MCF 10A (cell line): ENCODE data around the gene OR5K2. TPM values are rescaled to one million over a fixed set of nuclear protein-coding genes. Genes with fewer than 3 reads are reported as not detected.

Experiments
- BruUV-seq: library from RNA; stranded (reverse); fragments of 400-500 nt; replicated peaks from 2 replicates; lab custom pipeline; 2021; lab: Mats Ljungman, UMichigan
- CTCF ChIA-PET: fragments of 300-600 bp; sonication (Branson Sonifier 250); formaldehyde crosslinking; extraction: SDS; loops from one replicate; lab custom pipeline; 2021; ENCODE audit warnings: antibody characterized with exemption, inconsistent platforms; lab: Yijun Ruan, JAX
- POLR2A ChIA-PET: fragments of 300-600, 350-650 bp; sonication (Branson Sonifier 250); formaldehyde crosslinking; extraction: SDS; loops from one replicate; lab custom pipeline; 2020; ENCODE audit warnings: antibody characterized with exemption, inconsistent platforms; lab: Yijun Ruan, JAX
- DNase-seq: peaks from one replicate; pipeline ENCODE4 v3.0.0-alpha.2; 2018; ENCODE audit not compliant: unreplicated experiment
- H3K27ac Mint-ChIP-seq: one replicate; pipeline ENCODE4 v1.8.0; 2022; ENCODE audit warnings: mild to moderate bottlenecking, low read depth, mixed read lengths; ENCODE audit not compliant: unreplicated experiment
- H3K27me3 Mint-ChIP-seq: one replicate; pipeline ENCODE4 v1.8.0; 2022; ENCODE audit warnings: mixed read lengths; ENCODE audit not compliant: insufficient read depth, unreplicated experiment
- H3K36me3 Mint-ChIP-seq: one replicate; pipeline ENCODE4 v1.8.0; 2022; ENCODE audit warnings: mild to moderate bottlenecking, moderate library complexity, mixed read lengths; ENCODE audit not compliant: insufficient read depth, unreplicated experiment
- H3K4me1 Mint-ChIP-seq: one replicate; pipeline ENCODE4 v1.8.0; 2022; ENCODE audit warnings: mixed read lengths; ENCODE audit not compliant: insufficient read depth, unreplicated experiment
- H3K4me3 Mint-ChIP-seq: one replicate; pipeline ENCODE4 v1.8.0; 2022; ENCODE audit warnings: mild to moderate bottlenecking, moderate library complexity, mixed read lengths; ENCODE audit not compliant: unreplicated experiment
- H3K9me3 Mint-ChIP-seq: one replicate; pipeline ENCODE4 v1.8.0; 2022; ENCODE audit warnings: mixed read lengths; ENCODE audit not compliant: unreplicated experiment
- intact Hi-C: fragments of 100-400 bp; cut with micrococcal nuclease; formaldehyde crosslinking; loops from 2 replicates; pipeline ENCODE4 v1.14.1; 2022
- total RNA-seq: library from RNA; stranded (reverse); gene quantifications from 2 replicates; pipeline ENCODE4 v1.2.3, GENCODE V29; 2022
- TF ChIP-seq, protein P1 (sequence below): fragments of 200-600 bp; IDR thresholded peaks from one replicate; pipeline ENCODE4 v1.8.0; 2022; ENCODE audit warnings: antibody characterized with exemption, mild to moderate bottlenecking; ENCODE audit not compliant: unreplicated experiment

Gene OR5K2
- total RNA-seq, 1 experiment from 2014 or later = not detected

DNA sequence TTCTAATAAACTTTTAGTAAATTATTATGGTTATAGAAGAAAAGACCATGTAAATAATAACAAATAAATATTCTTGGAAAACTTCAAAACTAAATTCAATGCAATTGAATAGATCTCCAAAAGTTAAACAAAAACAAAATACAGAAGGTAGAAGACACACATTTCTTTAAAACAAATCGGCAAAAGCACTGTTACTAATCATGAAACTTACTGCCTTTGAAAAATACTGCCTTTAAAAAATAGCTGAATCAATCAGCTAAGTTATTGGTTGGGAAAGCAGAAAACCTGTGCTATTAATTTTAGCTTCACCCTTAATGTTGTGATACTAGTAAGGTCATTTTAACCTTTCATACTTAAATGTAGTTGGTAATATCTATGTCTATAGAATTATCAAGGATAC is 37.3 kb downstream of the OR5K2 start:
- no peaks in the 10 kb centered on the region for H3K36me3 Mint-ChIP-seq
- H3K4me3 Mint-ChIP-seq = no peak overlapping the region
- no peak for DNase-seq
- H3K9me3 Mint-ChIP-seq = no peaks in the 10 kb centered on the region
- ChIA-PET CTCF (interaction anchor here (0.6 kb wide), 2 partner anchors 12 to 155 kb away, joined by 3 to 8 read pairs; partner anchors contain the start of gene CLDND1), POLR2A (no interaction called here)
- no peaks in the 10 kb centered on the region for H3K27me3 Mint-ChIP-seq
- TF ChIP-seq, protein P1, sequence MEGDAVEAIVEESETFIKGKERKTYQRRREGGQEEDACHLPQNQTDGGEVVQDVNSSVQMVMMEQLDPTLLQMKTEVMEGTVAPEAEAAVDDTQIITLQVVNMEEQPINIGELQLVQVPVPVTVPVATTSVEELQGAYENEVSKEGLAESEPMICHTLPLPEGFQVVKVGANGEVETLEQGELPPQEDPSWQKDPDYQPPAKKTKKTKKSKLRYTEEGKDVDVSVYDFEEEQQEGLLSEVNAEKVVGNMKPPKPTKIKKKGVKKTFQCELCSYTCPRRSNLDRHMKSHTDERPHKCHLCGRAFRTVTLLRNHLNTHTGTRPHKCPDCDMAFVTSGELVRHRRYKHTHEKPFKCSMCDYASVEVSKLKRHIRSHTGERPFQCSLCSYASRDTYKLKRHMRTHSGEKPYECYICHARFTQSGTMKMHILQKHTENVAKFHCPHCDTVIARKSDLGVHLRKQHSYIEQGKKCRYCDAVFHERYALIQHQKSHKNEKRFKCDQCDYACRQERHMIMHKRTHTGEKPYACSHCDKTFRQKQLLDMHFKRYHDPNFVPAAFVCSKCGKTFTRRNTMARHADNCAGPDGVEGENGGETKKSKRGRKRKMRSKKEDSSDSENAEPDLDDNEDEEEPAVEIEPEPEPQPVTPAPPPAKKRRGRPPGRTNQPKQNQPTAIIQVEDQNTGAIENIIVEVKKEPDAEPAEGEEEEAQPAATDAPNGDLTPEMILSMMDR = no peak
- H3K4me1 Mint-ChIP-seq = no peaks in the 10 kb centered on the region
- intact Hi-C loops = no loop called here
- H3K27ac Mint-ChIP-seq = no peak overlapping the region
- BruUV-seq = no TSS peak

DNA sequence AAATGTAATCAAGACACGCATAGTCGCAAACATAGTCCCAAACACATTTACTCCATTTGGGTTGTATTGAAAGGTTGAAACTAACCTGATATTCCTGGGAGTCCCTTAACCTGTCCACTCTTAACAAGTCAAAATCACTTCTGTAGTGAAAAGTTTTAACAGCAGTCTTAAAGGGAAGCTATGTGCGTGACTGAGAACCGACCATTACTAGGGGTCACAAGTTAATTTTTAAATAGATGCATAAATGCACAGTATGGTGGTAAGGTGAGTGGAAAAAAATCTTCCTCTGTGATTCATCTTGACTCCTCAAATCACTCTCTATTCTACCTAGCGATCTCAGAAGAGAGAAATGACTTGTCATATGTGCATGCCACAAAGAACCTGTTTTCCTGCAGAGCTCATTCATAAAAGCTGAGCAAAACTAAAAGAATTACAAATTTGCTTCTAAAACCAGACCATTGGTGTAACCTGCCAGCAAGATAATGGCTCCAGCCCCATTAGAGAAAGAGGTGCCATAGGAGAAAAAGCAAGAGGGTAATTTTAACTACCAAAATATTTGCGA is 39.1 kb downstream of the OR5K2 start:
- Mint-ChIP-seq H3K36me3 (no peaks in the 10 kb centered on the region), H3K9me3 (no peaks in the 10 kb centered on the region), H3K27me3 (no peaks in the 10 kb centered on the region), H3K27ac (no peak overlapping the region), H3K4me3 (no peak overlapping the region), H3K4me1 (no peaks in the 10 kb centered on the region)
- DNase-seq = no peak
- intact Hi-C loops = no loop called here
- CTCF ChIA-PET = interaction anchor here (0.6 to 1.0 kb wide), 7 partner anchors 8 to 1397 kb away, joined by 3 to 4 read pairs (median 3); no protein-coding TSS in a partner anchor
- TF ChIP-seq, protein P1 = no peak
- no TSS peak for BruUV-seq
- POLR2A ChIA-PET = interaction anchor here (1.3 kb wide), 1 partner anchor 13 kb away, joined by 8 read pairs; the partner anchor contains the start of gene CLDND1

DNA sequence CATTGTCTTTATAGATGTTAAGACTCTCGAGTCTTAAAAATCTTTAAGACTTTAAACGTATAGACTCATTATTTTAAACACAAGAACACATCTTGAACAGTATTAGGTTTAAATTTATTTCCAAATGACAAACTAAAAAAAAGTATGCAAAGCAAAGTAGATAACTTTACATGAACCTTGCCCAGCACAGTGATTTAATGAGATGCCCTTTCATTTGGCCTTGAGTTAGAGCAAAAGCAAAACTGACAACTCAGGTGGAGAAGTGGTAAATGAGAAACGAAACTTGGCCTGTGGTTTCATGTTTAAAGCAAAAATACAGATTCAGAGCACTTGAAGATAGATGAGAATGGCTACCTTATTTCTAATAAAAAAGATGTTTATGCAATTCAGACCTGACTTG is 42.9 kb downstream of the OR5K2 start:
- no TSS peak for BruUV-seq
- Mint-ChIP-seq H3K27ac (no peak overlapping the region), H3K9me3 (no peaks in the 10 kb centered on the region), H3K27me3 (no peaks in the 10 kb centered on the region), H3K36me3 (no peaks in the 10 kb centered on the region), H3K4me3 (no peak overlapping the region), H3K4me1 (no peaks in the 10 kb centered on the region)
- ChIA-PET POLR2A (no interaction called here), CTCF (no interaction called here)
- intact Hi-C loops = no loop called here
- TF ChIP-seq, protein P1 = no peak
- no peak for DNase-seq

DNA sequence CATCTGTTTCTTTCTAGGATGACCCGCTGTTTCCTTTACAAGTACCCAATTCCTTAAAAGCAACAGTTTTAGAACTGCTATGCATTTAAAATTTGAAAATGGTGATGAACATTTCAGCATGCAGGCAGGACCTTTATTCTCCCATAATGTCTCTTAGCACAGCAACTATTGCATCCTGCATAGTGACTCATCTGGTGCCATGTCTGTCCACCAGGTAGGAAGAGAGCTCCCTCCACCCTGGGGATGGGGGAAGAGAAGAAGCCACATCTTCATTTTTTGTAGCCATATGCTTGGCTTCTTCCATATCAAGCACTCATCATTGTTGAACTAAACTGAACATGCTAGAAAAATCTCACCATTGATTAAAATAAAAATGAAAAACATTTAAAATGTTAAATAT is 44.2 kb downstream of the OR5K2 start:
- BruUV-seq = no TSS peak
- peak; percentile 11 for DNase-seq
- POLR2A ChIA-PET = no interaction called here
- CTCF ChIA-PET = no interaction called here
- no peaks in the 10 kb centered on the region for H3K27me3 Mint-ChIP-seq
- no peaks in the 10 kb centered on the region for H3K36me3 Mint-ChIP-seq
- no peaks in the 10 kb centered on the region for H3K9me3 Mint-ChIP-seq
- no peak overlapping the region for H3K27ac Mint-ChIP-seq
- no peak overlapping the region for H3K4me3 Mint-ChIP-seq
- no peaks in the 10 kb centered on the region for H3K4me1 Mint-ChIP-seq
- TF ChIP-seq, protein P1 = no peak
- intact Hi-C loops = no loop called here
